ENCODE measurements around the gene PLPPR3.

DNA sequence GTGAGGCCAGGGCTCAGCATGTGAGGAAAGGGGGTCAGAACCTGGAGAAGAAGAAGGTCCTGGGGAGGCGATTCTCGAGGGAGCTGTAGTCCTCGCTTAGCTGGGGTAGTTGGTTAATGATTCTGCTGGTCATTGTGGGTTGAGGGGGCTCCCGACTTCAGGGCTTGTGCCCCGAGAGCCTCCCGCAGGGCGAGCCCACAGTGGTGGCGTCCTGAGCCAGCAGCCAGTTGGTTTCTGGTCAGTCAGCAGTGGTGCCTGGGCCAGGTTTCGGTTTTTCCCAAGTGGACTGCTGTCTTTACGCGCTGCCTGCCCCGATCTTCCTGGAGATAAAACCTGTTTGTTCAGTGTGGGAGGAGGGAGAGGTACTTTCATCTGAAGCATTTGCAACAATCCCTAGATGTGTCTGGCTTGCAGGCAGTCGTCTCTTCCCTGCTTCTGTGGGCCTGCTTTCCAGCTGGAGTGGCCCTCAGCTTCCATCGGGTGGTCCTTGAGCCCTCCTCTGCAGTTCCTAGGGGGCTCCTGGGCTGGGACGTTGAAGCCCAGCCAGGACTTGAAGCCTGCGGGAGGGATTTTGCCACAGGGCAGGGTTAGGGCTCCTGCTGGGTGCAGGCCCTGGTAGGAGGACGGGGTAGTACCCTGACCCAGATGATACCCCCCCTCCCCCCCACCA lies 21.3 kb downstream of the PLPPR3 start:
- TF ChIP-seq, protein P1, sequence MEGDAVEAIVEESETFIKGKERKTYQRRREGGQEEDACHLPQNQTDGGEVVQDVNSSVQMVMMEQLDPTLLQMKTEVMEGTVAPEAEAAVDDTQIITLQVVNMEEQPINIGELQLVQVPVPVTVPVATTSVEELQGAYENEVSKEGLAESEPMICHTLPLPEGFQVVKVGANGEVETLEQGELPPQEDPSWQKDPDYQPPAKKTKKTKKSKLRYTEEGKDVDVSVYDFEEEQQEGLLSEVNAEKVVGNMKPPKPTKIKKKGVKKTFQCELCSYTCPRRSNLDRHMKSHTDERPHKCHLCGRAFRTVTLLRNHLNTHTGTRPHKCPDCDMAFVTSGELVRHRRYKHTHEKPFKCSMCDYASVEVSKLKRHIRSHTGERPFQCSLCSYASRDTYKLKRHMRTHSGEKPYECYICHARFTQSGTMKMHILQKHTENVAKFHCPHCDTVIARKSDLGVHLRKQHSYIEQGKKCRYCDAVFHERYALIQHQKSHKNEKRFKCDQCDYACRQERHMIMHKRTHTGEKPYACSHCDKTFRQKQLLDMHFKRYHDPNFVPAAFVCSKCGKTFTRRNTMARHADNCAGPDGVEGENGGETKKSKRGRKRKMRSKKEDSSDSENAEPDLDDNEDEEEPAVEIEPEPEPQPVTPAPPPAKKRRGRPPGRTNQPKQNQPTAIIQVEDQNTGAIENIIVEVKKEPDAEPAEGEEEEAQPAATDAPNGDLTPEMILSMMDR (IDR thresholded peaks at IDR 0.05; ENCODE audit: insufficient read depth, low read length), result no peak
- TF ChIP-seq, protein P2, sequence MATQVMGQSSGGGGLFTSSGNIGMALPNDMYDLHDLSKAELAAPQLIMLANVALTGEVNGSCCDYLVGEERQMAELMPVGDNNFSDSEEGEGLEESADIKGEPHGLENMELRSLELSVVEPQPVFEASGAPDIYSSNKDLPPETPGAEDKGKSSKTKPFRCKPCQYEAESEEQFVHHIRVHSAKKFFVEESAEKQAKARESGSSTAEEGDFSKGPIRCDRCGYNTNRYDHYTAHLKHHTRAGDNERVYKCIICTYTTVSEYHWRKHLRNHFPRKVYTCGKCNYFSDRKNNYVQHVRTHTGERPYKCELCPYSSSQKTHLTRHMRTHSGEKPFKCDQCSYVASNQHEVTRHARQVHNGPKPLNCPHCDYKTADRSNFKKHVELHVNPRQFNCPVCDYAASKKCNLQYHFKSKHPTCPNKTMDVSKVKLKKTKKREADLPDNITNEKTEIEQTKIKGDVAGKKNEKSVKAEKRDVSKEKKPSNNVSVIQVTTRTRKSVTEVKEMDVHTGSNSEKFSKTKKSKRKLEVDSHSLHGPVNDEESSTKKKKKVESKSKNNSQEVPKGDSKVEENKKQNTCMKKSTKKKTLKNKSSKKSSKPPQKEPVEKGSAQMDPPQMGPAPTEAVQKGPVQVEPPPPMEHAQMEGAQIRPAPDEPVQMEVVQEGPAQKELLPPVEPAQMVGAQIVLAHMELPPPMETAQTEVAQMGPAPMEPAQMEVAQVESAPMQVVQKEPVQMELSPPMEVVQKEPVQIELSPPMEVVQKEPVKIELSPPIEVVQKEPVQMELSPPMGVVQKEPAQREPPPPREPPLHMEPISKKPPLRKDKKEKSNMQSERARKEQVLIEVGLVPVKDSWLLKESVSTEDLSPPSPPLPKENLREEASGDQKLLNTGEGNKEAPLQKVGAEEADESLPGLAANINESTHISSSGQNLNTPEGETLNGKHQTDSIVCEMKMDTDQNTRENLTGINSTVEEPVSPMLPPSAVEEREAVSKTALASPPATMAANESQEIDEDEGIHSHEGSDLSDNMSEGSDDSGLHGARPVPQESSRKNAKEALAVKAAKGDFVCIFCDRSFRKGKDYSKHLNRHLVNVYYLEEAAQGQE (IDR thresholded peaks at IDR 0.05; ENCODE audit: insufficient replicate concordance, low read depth), result no peak
- no peak for TF ChIP-seq GABPA (IDR thresholded peaks at IDR 0.05; ENCODE audit: low read depth)
